NCI-H146 (cell line): ENCODE measurements around the gene MTA3.

Source experiments
- DNase-seq: peaks from one replicate; lab custom pipeline; 2025; lab: John Stamatoyannopoulos, UW

The MTA3 gene

DNA sequence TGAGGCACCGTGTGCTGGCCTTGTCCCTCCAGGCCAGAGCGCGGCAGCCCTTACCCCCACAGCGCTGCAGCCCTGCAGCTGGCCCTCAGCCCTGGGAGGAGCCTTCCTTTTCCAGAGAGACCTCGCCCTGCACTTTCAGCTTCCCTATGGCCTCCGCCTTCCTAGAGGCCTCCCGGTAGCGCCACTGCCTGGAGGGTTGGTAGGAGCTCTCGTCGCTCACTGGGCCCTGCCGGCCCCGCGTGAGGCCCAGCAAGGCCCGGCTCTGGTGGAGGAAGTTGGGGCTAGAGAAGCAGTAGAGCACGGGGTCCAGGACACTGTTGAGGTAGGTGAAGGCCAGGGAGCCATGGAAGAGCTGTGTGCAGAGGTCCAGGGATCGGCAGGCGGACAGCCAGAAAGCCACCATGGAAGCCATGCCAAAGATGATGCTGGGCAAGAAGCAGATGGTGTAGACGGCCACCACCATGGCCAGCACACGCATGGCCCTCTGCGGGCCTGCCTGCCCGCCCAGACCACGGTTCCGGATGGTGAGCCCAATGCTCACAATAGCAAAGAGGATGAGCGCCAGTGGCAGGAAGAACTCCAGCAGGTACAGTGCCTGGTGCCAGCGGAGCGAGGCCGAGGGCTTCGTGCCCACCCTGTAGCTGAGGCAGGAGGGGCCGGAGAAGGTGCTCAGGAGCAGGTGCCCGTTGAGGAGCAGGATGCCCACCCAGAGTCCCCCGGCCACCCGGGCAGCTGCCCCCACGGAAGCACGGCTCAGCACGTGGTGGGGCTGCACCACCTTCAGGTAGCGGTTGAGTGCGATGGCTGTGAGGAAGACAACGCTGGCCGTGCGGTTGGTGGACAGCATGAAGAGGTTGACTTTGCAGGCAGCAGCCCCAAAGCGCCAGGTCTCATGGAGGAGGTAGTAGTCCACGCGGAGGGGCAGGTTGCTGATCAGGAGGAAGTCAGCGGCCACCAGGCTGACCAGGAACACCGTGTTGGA, 194.7 kb downstream of the MTA3 start:
- no peak for DNase-seq

DNA sequence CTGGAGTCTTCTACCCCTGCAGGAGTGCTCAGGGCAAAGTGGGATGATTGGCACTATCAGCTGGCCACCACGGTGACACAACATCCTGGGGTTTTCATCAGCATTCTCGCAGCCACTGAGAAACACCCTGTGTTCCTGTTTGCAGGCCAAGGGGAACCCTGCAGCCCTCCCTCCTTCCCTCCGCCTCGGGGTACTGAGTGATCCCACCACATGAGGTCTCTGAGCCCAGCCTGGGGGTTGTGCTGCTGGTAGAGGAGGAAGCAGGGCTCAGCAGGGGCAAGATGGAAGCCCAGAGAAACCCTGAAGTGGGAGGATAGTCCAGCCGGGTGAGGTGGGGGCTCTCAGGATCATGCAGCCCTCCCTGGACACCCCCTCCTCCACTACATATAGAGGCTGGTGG, 195.7 kb downstream of the MTA3 start, which contains the start of gene OXER1:
TSS of gene OXER1 (minus strand) at position 40 of the 400 bp plus-strand sequence. CDS start 73 bp downstream, outside the sequence.
- DNase-seq, result no peak

DNA sequence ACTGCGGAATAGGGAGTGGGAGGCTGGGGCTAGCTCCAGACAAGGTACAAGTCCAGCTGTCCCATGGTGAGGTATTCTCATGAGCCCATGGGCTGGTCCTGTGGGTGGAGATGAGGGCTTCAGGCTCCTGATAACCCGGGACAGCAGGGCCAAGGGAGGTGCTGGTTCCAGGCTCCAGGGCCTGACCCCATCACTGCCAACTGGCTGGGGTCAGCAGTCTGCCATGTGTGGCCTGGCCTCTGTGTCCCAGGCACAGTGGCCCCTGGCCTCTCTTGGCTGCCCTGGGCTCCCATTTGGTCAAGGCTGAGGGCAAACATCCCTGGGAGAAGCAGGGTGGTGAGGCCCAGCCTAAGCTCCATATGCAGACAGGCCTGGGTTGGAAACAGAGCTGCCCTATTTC, 196.5 kb downstream of the MTA3 start:
- no peak for DNase-seq

- DNase-seq, result no peak
Measured at GRCh38 chr2:42765686-42766085, 197.3 kb downstream of the MTA3 start.

- no peak for DNase-seq
Measured at GRCh38 chr2:42767080-42767898, 198.9 kb downstream of the MTA3 start.

GRCh38 chr2:42767899-42768705, 199.7 kb downstream of the MTA3 start:
- no peak for DNase-seq

DNA sequence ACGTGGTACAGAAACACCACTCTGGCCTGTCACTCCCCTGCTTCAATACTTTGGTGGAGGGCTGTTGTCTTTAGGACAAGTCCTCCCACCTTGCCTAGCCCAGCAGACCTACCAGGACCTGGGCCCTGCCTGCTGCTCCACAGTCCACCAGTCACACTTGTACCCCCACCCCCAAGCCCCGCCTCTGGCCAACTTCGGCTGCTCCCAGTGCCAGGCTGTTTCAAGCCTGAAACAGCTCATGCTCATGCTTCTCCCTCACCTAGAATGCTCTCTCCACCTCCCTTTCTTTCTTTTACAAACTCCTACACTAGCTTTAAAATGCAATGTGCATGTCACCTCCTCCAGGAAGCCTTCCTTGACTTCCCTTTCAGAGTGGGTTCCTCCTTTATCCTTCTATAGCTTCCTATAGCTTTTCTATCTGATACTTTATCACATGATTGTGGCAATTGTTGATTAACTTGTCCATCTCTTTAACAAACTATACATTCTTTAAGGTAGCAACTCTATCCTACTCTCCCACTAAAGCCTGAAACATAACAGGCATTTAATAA, 200.3 kb downstream of the MTA3 start:
- DNase-seq, result no peak

DNA sequence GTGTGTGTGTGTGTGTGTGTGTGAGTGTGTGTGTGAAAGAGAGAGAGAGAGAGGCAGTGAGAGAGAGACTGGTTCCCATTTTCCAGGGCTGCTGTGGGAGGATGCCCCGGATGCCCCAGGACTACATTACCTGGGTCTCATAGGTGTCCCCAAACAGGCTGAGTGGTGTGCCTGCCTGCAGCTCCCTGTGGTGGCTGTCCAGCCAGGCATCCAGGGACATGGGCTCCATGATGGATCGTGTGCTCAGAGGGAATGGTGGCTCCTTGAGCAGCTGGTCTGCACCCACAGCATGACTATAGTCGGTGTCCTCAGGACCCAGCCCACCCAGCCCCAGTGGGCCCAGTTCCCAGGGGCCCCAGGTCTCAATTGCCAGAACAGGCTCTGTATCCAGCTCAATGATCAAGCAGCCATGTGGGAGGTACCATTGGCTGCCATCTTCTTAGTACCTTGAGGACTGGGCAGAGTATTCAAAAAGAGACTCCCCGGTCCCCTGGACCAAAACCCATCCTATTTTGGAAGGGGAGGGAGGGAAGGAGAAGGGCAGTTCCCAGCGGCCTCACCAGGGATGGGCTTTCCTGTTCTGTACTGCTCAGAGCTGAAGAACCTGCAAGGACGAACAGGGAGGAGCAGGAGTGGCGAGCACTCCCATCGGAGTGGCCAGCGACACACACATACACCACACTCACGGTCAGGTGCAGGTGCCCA, 201.3 kb downstream of the MTA3 start:
- DNase-seq, result no peak

DNA sequence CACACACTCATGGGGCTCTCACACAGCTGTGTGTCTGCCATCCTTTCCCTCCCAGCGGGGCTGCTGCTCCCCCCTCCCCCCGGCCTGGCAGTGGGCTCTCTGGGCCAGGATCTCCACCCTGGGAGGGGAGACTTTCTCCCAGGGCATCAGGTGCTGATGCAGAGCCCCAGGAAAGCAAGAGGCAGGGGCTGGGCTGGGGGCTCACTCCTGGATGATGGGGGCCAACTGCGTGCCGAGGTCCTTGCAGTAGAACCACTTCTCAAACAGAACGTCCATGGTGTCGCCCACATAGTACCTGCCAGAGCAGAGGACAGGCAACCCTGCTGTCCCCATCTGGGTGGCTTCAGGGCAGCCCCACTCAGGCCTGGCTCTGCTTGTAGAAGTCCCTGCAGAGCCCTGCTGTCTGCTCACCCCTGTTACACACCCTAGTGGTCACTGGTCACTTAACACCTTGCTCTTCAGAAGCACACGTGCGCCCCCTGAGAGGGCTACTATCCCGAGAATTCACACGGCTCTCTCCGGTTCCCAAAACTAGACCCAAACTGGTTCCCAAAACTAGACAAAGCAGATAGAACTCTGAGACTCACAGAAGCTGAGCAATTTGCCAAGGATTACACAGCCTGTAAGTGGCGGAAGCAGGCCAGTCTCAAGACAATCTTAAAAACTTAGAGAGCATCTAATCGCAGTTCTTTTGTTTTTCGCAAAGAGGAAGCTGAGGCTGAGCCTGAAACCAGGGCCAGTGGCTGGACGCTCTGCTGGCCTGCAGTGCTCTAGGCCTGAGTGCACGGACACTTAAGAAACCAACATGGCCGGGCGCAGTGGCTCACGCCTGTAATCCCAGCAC, 202.1 kb downstream of the MTA3 start:
- peak; percentile 30 for DNase-seq

DNA sequence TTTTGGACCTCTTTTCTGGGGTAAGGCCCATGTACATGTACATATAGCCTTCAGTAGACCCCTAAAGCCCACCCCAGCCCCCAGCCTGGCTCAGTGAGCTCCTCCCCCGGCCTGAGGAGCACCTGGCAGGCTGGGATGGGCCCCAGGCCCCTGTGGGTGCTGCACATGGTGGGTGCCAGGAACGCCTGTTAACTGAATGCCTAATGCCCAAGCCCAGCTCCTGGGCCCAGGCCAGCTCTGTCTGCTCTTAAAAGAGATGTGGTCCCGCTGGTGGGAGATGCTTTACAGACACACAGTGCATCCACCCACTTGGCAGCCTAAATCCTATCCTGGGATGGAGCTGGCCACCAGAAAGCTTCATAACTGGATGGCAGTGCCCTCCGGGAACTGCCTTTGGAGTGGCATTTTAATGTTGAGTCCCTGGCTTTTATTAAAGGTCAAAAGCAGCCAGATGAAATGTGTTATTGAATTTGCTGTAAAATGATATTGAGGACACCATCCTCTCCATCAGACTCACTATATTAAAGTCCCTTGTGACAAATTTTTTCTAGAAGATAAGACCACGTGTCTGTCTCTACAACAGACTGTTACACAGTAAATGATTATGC, 203.2 kb downstream of the MTA3 start:
- DNase-seq, result no peak

GRCh38 chr2:42775186-42775585, 206.8 kb downstream of the MTA3 start:
- no peak for DNase-seq

DNA sequence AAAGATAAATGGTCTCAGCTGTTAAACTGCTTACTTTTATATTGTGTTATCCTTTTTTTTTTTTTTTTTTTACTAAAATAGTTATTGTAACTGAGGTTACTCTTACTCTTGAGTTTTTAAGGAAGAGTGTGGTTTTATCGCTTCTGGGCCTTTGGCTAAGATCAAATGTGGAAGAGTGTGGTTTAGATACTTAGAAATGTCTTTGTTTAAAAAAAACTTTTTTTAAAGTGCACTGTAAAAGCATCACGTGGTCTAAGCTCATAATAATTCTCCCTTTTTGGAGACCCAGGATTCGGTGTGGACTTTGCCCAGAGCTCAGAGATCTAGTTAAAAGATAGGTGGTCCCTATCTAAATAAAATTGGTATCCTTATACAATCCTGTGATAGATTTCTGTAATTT, 207.4 kb downstream of the MTA3 start:
- no peak for DNase-seq

DNA sequence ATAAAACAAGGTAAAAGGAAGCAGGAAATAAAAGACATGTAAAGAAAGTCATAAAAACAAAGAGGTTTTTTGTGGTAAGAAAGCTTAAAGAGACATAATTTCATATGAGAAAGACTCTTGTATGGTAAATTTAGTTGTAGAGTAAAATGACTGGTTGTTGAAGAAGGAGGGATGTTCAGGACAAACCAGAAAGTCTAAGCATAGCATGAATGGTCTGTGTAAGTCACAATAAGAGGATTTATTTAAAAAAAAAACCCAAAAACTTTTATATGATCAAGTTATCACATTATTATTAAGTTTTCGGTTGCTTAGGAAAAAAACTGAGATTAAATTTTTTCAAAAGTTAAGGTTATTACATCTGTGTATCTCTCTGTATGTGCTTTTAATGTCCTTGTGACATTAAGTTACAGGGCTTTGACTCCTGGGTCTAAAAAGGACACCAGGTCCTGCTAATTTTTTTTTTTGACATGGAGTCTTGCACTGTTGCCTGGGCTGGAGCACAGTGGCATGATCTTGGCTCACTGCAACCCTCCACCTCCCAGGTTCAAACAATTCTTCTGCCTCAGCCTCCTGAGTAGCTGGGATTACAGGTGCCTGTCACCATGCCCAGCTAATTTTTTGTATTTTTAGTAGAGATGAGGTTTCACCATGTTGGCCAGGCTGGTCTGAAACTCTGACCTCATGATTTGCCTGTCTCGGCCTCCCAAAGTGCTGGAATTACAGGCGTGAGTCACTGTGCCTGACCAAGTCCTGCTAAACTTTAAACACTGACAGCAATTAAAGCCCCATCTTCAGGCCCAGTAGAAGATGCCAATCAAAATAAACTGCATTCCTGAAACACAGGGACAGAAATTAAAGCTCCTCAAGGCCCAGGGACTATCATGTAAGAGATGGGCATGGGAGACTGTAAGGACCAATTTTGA, 209.7 kb downstream of the MTA3 start:
- no peak for DNase-seq

DNA sequence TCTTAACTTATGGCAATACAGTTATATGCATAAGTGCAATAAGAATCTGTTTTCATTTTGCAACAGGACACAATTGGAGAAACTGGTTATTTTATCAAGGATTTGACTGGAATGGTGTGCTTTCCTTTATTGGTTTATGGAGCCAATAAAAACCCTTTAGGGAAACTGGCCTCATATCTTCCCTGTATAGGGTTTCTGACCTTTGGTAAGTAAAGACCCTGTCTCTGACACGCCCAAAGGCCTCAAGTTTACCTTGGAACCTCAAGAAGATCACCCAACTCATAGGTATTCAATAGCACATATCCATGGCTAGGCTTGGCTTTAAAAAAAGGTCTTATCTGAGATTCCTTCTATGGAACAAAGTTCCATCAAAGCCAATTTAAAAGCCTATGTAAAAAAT, 212.7 kb downstream of the MTA3 start:
- no peak for DNase-seq

DNA sequence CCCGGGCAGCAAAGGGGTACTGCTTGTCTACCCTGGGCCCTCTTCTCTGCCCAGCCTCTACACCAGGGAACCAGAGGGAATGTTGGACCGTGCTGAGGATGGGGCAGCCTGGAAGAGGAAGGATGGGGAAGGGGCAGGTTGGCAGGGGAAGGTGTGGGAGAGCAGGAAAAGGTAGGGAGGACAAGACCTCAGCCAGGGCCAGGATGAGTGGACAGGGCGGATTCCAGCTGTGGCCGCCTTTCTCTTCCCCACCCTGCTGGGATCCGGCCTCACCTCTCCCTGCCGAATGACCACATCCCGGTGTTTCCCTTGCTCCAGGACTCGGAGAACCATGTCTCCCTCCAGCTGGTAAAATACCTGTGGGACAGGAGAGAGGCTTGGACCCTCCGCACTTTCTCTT, 215.1 kb downstream of the MTA3 start:
- DNase-seq, result no peak

GRCh38 chr2:42784204-42784880, 215.9 kb downstream of the MTA3 start:
- no peak for DNase-seq

GRCh38 chr2:42786561-42787345, 218.3 kb downstream of the MTA3 start:
- DNase-seq, result no peak
